ENCODE measurements around the gene ELMO1.

Gene ELMO1

GRCh38 chr7:37393476-37393875 lies 55.2 kb downstream of the ELMO1 start:
- Histone ChIP-seq H2BK120ac (ENCODE audit: low read depth, low read length) (no peak overlapping the region), H3K27me3 (ENCODE audit: insufficient read depth, low read length, poor library complexity) (no peaks in the 10 kb centered on the region), H2BK15ac (replicated peaks; ENCODE audit: low read depth) (no peak overlapping the region), H2BK5ac (ENCODE audit: low read length) (peak overlapping the region; percentile 87), H4K5ac (ENCODE audit: low read length) (peak overlapping the region; percentile 77), H2AK5ac (ENCODE audit: low read length) (peak overlapping the region; percentile 72), H3K79me1 (ENCODE audit: low read length) (peaks cover 5% of the 10 kb centered on the region), H3K9ac (ENCODE audit: low read length) (peak overlapping the region; percentile 4), H3K23ac (ENCODE audit: low read length) (no peak overlapping the region), H3K4ac (ENCODE audit: low read depth, low read length) (peak overlapping the region; percentile 26), H3K36me3 (ENCODE audit: control insufficient read depth, insufficient read depth, low read length) (no peaks in the 10 kb centered on the region), H3K4me3 (ENCODE audit: low read length) (no peak overlapping the region), H3K27ac (ENCODE audit: low read depth, low read length) (no peak overlapping the region), H3K79me2 (ENCODE audit: control insufficient read depth, insufficient read depth, low read length) (no peaks in the 10 kb centered on the region), H3K56ac (ENCODE audit: low read length) (peak overlapping the region; percentile 65), H4K8ac (ENCODE audit: low read depth, low read length) (no peak overlapping the region), H3K18ac (ENCODE audit: low read length) (peak overlapping the region; percentile 94), H3K4me1 (ENCODE audit: control insufficient read depth, low read depth, low read length) (peaks cover 31% of the 10 kb centered on the region), H3K4me2 (ENCODE audit: low read length) (no peak overlapping the region)
- DNase-seq = no peak
- no CpG with 5 or more reads among the region's 1 CpG for WGBS (ENCODE audit: extremely low coverage, insufficient coverage, low lambda C conversion rate)

GRCh38 chr7:37392673-37393017 lies 56.0 kb downstream of the ELMO1 start:
- H3K4ac ChIP-seq (ENCODE audit: low read depth, low read length) = no peak overlapping the region
- H3K27me3 ChIP-seq (ENCODE audit: insufficient read depth, low read length, poor library complexity) = no peaks in the 10 kb centered on the region
- H2BK15ac ChIP-seq (replicated peaks; ENCODE audit: low read depth) = no peak overlapping the region
- no peak overlapping the region for H2BK5ac ChIP-seq (ENCODE audit: low read length)
- no peak overlapping the region for H3K9ac ChIP-seq (ENCODE audit: low read length)
- peaks cover 31% of the 10 kb centered on the region for H3K4me1 ChIP-seq (ENCODE audit: control insufficient read depth, low read depth, low read length)
- no peak overlapping the region for H4K5ac ChIP-seq (ENCODE audit: low read length)
- H3K56ac ChIP-seq (ENCODE audit: low read length) = peak overlapping the region; percentile 80
- no CpG with 5 or more reads among the region's 1 CpG for WGBS (ENCODE audit: extremely low coverage, insufficient coverage, low lambda C conversion rate)
- no peak overlapping the region for H2BK120ac ChIP-seq (ENCODE audit: low read depth, low read length)
- H3K4me3 ChIP-seq (ENCODE audit: low read length) = no peak overlapping the region
- peak overlapping the region; percentile 84 for H3K27ac ChIP-seq (ENCODE audit: low read depth, low read length)
- no peaks in the 10 kb centered on the region for H3K36me3 ChIP-seq (ENCODE audit: control insufficient read depth, insufficient read depth, low read length)
- H3K79me1 ChIP-seq (ENCODE audit: low read length) = peaks cover 6% of the 10 kb centered on the region
- H3K79me2 ChIP-seq (ENCODE audit: control insufficient read depth, insufficient read depth, low read length) = no peaks in the 10 kb centered on the region
- H4K8ac ChIP-seq (ENCODE audit: low read depth, low read length) = no peak overlapping the region
- H3K4me2 ChIP-seq (ENCODE audit: low read length) = no peak overlapping the region
- DNase-seq = peak; percentile 91
- no peak overlapping the region for H2AK5ac ChIP-seq (ENCODE audit: low read length)
- no peak overlapping the region for H3K23ac ChIP-seq (ENCODE audit: low read length)
- no peak overlapping the region for H3K18ac ChIP-seq (ENCODE audit: low read length)

GRCh38 chr7:37391791-37392672 lies 56.6 kb downstream of the ELMO1 start:
- Histone ChIP-seq H4K8ac (ENCODE audit: low read depth, low read length) (no peak overlapping the region), H3K4ac (ENCODE audit: low read depth, low read length) (peak overlapping the region; percentile 93), H3K79me2 (ENCODE audit: control insufficient read depth, insufficient read depth, low read length) (no peaks in the 10 kb centered on the region), H3K4me1 (ENCODE audit: control insufficient read depth, low read depth, low read length) (peaks cover 31% of the 10 kb centered on the region), H2BK120ac (ENCODE audit: low read depth, low read length) (peak overlapping the region; percentile 55), H3K27ac (ENCODE audit: low read depth, low read length) (peak overlapping the region; percentile 84), H3K79me1 (ENCODE audit: low read length) (peaks cover 6% of the 10 kb centered on the region), H2AK5ac (ENCODE audit: low read length) (peak overlapping the region; percentile 87), H4K5ac (ENCODE audit: low read length) (peak overlapping the region; percentile 64), H2BK15ac (replicated peaks; ENCODE audit: low read depth) (no peak overlapping the region), H3K27me3 (ENCODE audit: insufficient read depth, low read length, poor library complexity) (no peaks in the 10 kb centered on the region), H2BK5ac (ENCODE audit: low read length) (peak overlapping the region; percentile 89), H3K36me3 (ENCODE audit: control insufficient read depth, insufficient read depth, low read length) (no peaks in the 10 kb centered on the region), H3K18ac (ENCODE audit: low read length) (peak overlapping the region; percentile 75), H3K9ac (ENCODE audit: low read length) (peak overlapping the region; percentile 39), H3K4me3 (ENCODE audit: low read length) (no peak overlapping the region), H3K56ac (ENCODE audit: low read length) (peak overlapping the region; percentile 80), H3K4me2 (ENCODE audit: low read length) (no peak overlapping the region), H3K23ac (ENCODE audit: low read length) (peak overlapping the region; percentile 33)
- DNase-seq = no peak
- no CpG with 5 or more reads among the region's 10 CpGs for WGBS (ENCODE audit: extremely low coverage, insufficient coverage, low lambda C conversion rate)

GRCh38 chr7:37390114-37390513 lies 58.5 kb downstream of the ELMO1 start:
- H3K79me1 ChIP-seq (ENCODE audit: low read length) = peaks cover 15% of the 10 kb centered on the region
- H4K8ac ChIP-seq (ENCODE audit: low read depth, low read length) = no peak overlapping the region
- peak overlapping the region; percentile 65 for H3K18ac ChIP-seq (ENCODE audit: low read length)
- H3K4me3 ChIP-seq (ENCODE audit: low read length) = no peak overlapping the region
- no CpG with 5 or more reads among the region's 8 CpGs for WGBS (ENCODE audit: extremely low coverage, insufficient coverage, low lambda C conversion rate)
- no peak overlapping the region for H3K4ac ChIP-seq (ENCODE audit: low read depth, low read length)
- H3K9ac ChIP-seq (ENCODE audit: low read length) = peak overlapping the region; percentile 6
- H3K23ac ChIP-seq (ENCODE audit: low read length) = no peak overlapping the region
- no peaks in the 10 kb centered on the region for H3K27me3 ChIP-seq (ENCODE audit: insufficient read depth, low read length, poor library complexity)
- no peak overlapping the region for H2BK15ac ChIP-seq (replicated peaks; ENCODE audit: low read depth)
- no peaks in the 10 kb centered on the region for H3K36me3 ChIP-seq (ENCODE audit: control insufficient read depth, insufficient read depth, low read length)
- H4K5ac ChIP-seq (ENCODE audit: low read length) = peak overlapping the region; percentile 24
- peak overlapping the region; percentile 18 for H2BK5ac ChIP-seq (ENCODE audit: low read length)
- no peak overlapping the region for H3K4me2 ChIP-seq (ENCODE audit: low read length)
- no peak overlapping the region for H3K27ac ChIP-seq (ENCODE audit: low read depth, low read length)
- H3K56ac ChIP-seq (ENCODE audit: low read length) = peak overlapping the region; percentile 70
- DNase-seq = no peak
- H2BK120ac ChIP-seq (ENCODE audit: low read depth, low read length) = no peak overlapping the region
- H2AK5ac ChIP-seq (ENCODE audit: low read length) = peak overlapping the region; percentile 47
- H3K79me2 ChIP-seq (ENCODE audit: control insufficient read depth, insufficient read depth, low read length) = peaks cover 1% of the 10 kb centered on the region
- peaks cover 31% of the 10 kb centered on the region for H3K4me1 ChIP-seq (ENCODE audit: control insufficient read depth, low read depth, low read length)

GRCh38 chr7:37388811-37389210 lies 59.9 kb downstream of the ELMO1 start:
- H4K5ac ChIP-seq (ENCODE audit: low read length) = no peak overlapping the region
- no peak overlapping the region for H4K8ac ChIP-seq (ENCODE audit: low read depth, low read length)
- no peaks in the 10 kb centered on the region for H3K27me3 ChIP-seq (ENCODE audit: insufficient read depth, low read length, poor library complexity)
- no peak overlapping the region for H3K4ac ChIP-seq (ENCODE audit: low read depth, low read length)
- no peak overlapping the region for H3K4me2 ChIP-seq (ENCODE audit: low read length)
- H3K56ac ChIP-seq (ENCODE audit: low read length) = peak overlapping the region; percentile 44
- H2BK5ac ChIP-seq (ENCODE audit: low read length) = no peak overlapping the region
- H2AK5ac ChIP-seq (ENCODE audit: low read length) = no peak overlapping the region
- H2BK15ac ChIP-seq (replicated peaks; ENCODE audit: low read depth) = no peak overlapping the region
- no peak overlapping the region for H2BK120ac ChIP-seq (ENCODE audit: low read depth, low read length)
- H3K18ac ChIP-seq (ENCODE audit: low read length) = peak overlapping the region; percentile 46
- H3K79me1 ChIP-seq (ENCODE audit: low read length) = peaks cover 17% of the 10 kb centered on the region
- H3K23ac ChIP-seq (ENCODE audit: low read length) = no peak overlapping the region
- WGBS (ENCODE audit: extremely low coverage, insufficient coverage, low lambda C conversion rate) = no CpG with 5 or more reads among the region's 4 CpGs
- peaks cover 1% of the 10 kb centered on the region for H3K79me2 ChIP-seq (ENCODE audit: control insufficient read depth, insufficient read depth, low read length)
- no peak overlapping the region for H3K4me3 ChIP-seq (ENCODE audit: low read length)
- no peak overlapping the region for H3K9ac ChIP-seq (ENCODE audit: low read length)
- H3K4me1 ChIP-seq (ENCODE audit: control insufficient read depth, low read depth, low read length) = peaks cover 25% of the 10 kb centered on the region
- H3K36me3 ChIP-seq (ENCODE audit: control insufficient read depth, insufficient read depth, low read length) = no peaks in the 10 kb centered on the region
- DNase-seq = no peak
- no peak overlapping the region for H3K27ac ChIP-seq (ENCODE audit: low read depth, low read length)
